Stimulated activated naive CD8-positive, alpha-beta T cell treated with anti-CD3 and anti-CD28 coated beads, Interleukin-15, Interleukin-2, amounts not matched to agents 100 ng/mL and 50 ng/mL, for 24 hours (primary cell): Measurements from ENCODE around the gene S100A7A.

Source experiments
- H3K27ac Mint-ChIP-seq: one replicate; pipeline ENCODE4 v1.8.0; 2021; ENCODE audit warnings: mild to moderate bottlenecking, mixed read lengths
- H3K27me3 Mint-ChIP-seq: one replicate; pipeline ENCODE4 v1.8.0; 2021; ENCODE audit warnings: mixed read lengths
- H3K36me3 Mint-ChIP-seq: one replicate; pipeline ENCODE4 v1.8.0; 2021; ENCODE audit warnings: low read depth, mixed read lengths
- H3K4me1 Mint-ChIP-seq: one replicate; pipeline ENCODE4 v1.8.0; 2021; ENCODE audit warnings: low read depth, mixed read lengths
- H3K4me3 Mint-ChIP-seq: one replicate; pipeline ENCODE4 v1.8.0; 2021; ENCODE audit warnings: mild to moderate bottlenecking, mixed read lengths
- H3K9me3 Mint-ChIP-seq: one replicate; pipeline ENCODE4 v1.8.0; 2021; ENCODE audit warnings: mixed read lengths

The S100A7A gene

GRCh38 chr1:153415850-153416570 is at the start of gene S100A7A:
S100A7A (plus strand) TSS chr1:153416520; CDS start chr1:153418083, 1,563 bp downstream.
- peaks cover 18% of the 10 kb centered on the region for H3K27me3 Mint-ChIP-seq
- H3K36me3 Mint-ChIP-seq, result no peaks in the 10 kb centered on the region
- no peaks in the 10 kb centered on the region for H3K4me1 Mint-ChIP-seq
- H3K4me3 Mint-ChIP-seq, result no peak within 1 kb of the TSS
- no peak within 1 kb of the TSS for H3K27ac Mint-ChIP-seq
- peaks cover 6% of the 10 kb centered on the region for H3K9me3 Mint-ChIP-seq

GRCh38 chr1:153367090-153367489 is 49.2 kb upstream of the S100A7A start:
- H3K9me3 Mint-ChIP-seq, result no peaks in the 10 kb centered on the region
- no peaks in the 10 kb centered on the region for H3K4me1 Mint-ChIP-seq
- no peak overlapping the region for H3K27ac Mint-ChIP-seq
- H3K4me3 Mint-ChIP-seq, result no peak overlapping the region
- peaks cover 5% of the 10 kb centered on the region for H3K27me3 Mint-ChIP-seq
- no peaks in the 10 kb centered on the region for H3K36me3 Mint-ChIP-seq

- H3K36me3 Mint-ChIP-seq, result no peaks in the 10 kb centered on the region
Observed at GRCh38 chr1:153368495-153368894, 47.8 kb upstream of the S100A7A start.

GRCh38 chr1:153370146-153370545 is 46.2 kb upstream of the S100A7A start:
- Mint-ChIP-seq H3K9me3 (no peaks in the 10 kb centered on the region), H3K36me3 (no peaks in the 10 kb centered on the region), H3K4me1 (no peaks in the 10 kb centered on the region), H3K27ac (no peak overlapping the region), H3K27me3 (peaks cover 5% of the 10 kb centered on the region), H3K4me3 (no peak overlapping the region)

More at GRCh38 chr1:153368495-153368894, 47.8 kb upstream of the S100A7A start:
- Mint-ChIP-seq H3K27me3 (peaks cover 5% of the 10 kb centered on the region), H3K4me1 (no peaks in the 10 kb centered on the region), H3K27ac (no peak overlapping the region), H3K9me3 (no peaks in the 10 kb centered on the region), H3K4me3 (no peak overlapping the region)

GRCh38 chr1:153371231-153371630 is 45.1 kb upstream of the S100A7A start:
- Mint-ChIP-seq H3K36me3 (no peaks in the 10 kb centered on the region), H3K9me3 (no peaks in the 10 kb centered on the region), H3K4me3 (no peak overlapping the region), H3K4me1 (no peaks in the 10 kb centered on the region), H3K27ac (no peak overlapping the region), H3K27me3 (peaks cover 14% of the 10 kb centered on the region)

GRCh38 chr1:153372571-153372970 is 43.7 kb upstream of the S100A7A start:
- Mint-ChIP-seq H3K4me1 (no peaks in the 10 kb centered on the region), H3K9me3 (no peaks in the 10 kb centered on the region), H3K36me3 (no peaks in the 10 kb centered on the region), H3K4me3 (no peak overlapping the region), H3K27me3 (peaks cover 25% of the 10 kb centered on the region), H3K27ac (no peak overlapping the region)

- no peaks in the 10 kb centered on the region for H3K9me3 Mint-ChIP-seq
- H3K4me1 Mint-ChIP-seq, result no peaks in the 10 kb centered on the region
- no peaks in the 10 kb centered on the region for H3K36me3 Mint-ChIP-seq
- peaks cover 34% of the 10 kb centered on the region for H3K27me3 Mint-ChIP-seq
- H3K4me3 Mint-ChIP-seq, result no peak overlapping the region
- H3K27ac Mint-ChIP-seq, result no peak overlapping the region
Observed at GRCh38 chr1:153374071-153374470, 42.2 kb upstream of the S100A7A start.

- Mint-ChIP-seq H3K27ac (no peak within 1 kb of the TSS), H3K4me3 (no peak within 1 kb of the TSS), H3K36me3 (no peaks in the 10 kb centered on the region), H3K9me3 (no peaks in the 10 kb centered on the region), H3K4me1 (no peaks in the 10 kb centered on the region), H3K27me3 (peaks cover 34% of the 10 kb centered on the region)
Observed at GRCh38 chr1:153375511-153375910, 40.8 kb upstream of the S100A7A start, which contains the start of gene S100A12. S100A12 (minus strand) TSS chr1:153375621; CDS start chr1:153374592, 1,029 bp downstream.

GRCh38 chr1:153379591-153379990 is 36.7 kb upstream of the S100A7A start:
- H3K9me3 Mint-ChIP-seq, result peaks cover 13% of the 10 kb centered on the region
- peaks cover 47% of the 10 kb centered on the region for H3K27me3 Mint-ChIP-seq
- no peak overlapping the region for H3K27ac Mint-ChIP-seq
- no peak overlapping the region for H3K4me3 Mint-ChIP-seq
- H3K36me3 Mint-ChIP-seq, result no peaks in the 10 kb centered on the region
- H3K4me1 Mint-ChIP-seq, result no peaks in the 10 kb centered on the region

- no peak overlapping the region for H3K27ac Mint-ChIP-seq
- no peak overlapping the region for H3K4me3 Mint-ChIP-seq
- peaks cover 13% of the 10 kb centered on the region for H3K9me3 Mint-ChIP-seq
- H3K4me1 Mint-ChIP-seq, result no peaks in the 10 kb centered on the region
- peaks cover 41% of the 10 kb centered on the region for H3K27me3 Mint-ChIP-seq
- no peaks in the 10 kb centered on the region for H3K36me3 Mint-ChIP-seq
Observed at GRCh38 chr1:153380711-153381110, 35.6 kb upstream of the S100A7A start.

GRCh38 chr1:153384958-153385580 is 31.3 kb upstream of the S100A7A start:
- H3K4me3 Mint-ChIP-seq, result no peak overlapping the region
- peaks cover 25% of the 10 kb centered on the region for H3K27me3 Mint-ChIP-seq
- no peak overlapping the region for H3K27ac Mint-ChIP-seq
- no peaks in the 10 kb centered on the region for H3K4me1 Mint-ChIP-seq
- peaks cover 13% of the 10 kb centered on the region for H3K9me3 Mint-ChIP-seq
- no peaks in the 10 kb centered on the region for H3K36me3 Mint-ChIP-seq

GRCh38 chr1:153386500-153386901 is 29.8 kb upstream of the S100A7A start:
- H3K36me3 Mint-ChIP-seq, result no peaks in the 10 kb centered on the region
- H3K27ac Mint-ChIP-seq, result peak overlapping the region; percentile 42
- H3K27me3 Mint-ChIP-seq, result peaks cover 22% of the 10 kb centered on the region
- no peaks in the 10 kb centered on the region for H3K4me1 Mint-ChIP-seq
- no peak overlapping the region for H3K4me3 Mint-ChIP-seq
- peaks cover 7% of the 10 kb centered on the region for H3K9me3 Mint-ChIP-seq

- H3K27me3 Mint-ChIP-seq, result peaks cover 18% of the 10 kb centered on the region
- no peak overlapping the region for H3K27ac Mint-ChIP-seq
- H3K36me3 Mint-ChIP-seq, result no peaks in the 10 kb centered on the region
- H3K4me1 Mint-ChIP-seq, result no peaks in the 10 kb centered on the region
- no peak overlapping the region for H3K4me3 Mint-ChIP-seq
- peaks cover 2% of the 10 kb centered on the region for H3K9me3 Mint-ChIP-seq
Observed at GRCh38 chr1:153387001-153387400, 29.3 kb upstream of the S100A7A start.

GRCh38 chr1:153387785-153388184 is 28.5 kb upstream of the S100A7A start:
- H3K9me3 Mint-ChIP-seq, result no peaks in the 10 kb centered on the region
- no peak overlapping the region for H3K4me3 Mint-ChIP-seq
- no peak overlapping the region for H3K27ac Mint-ChIP-seq
- H3K4me1 Mint-ChIP-seq, result no peaks in the 10 kb centered on the region
- peaks cover 16% of the 10 kb centered on the region for H3K27me3 Mint-ChIP-seq
- no peaks in the 10 kb centered on the region for H3K36me3 Mint-ChIP-seq

GRCh38 chr1:153389401-153389800 is 26.9 kb upstream of the S100A7A start:
- no peaks in the 10 kb centered on the region for H3K36me3 Mint-ChIP-seq
- H3K4me1 Mint-ChIP-seq, result no peaks in the 10 kb centered on the region
- H3K27ac Mint-ChIP-seq, result no peak overlapping the region
- H3K9me3 Mint-ChIP-seq, result no peaks in the 10 kb centered on the region
- peaks cover 14% of the 10 kb centered on the region for H3K27me3 Mint-ChIP-seq
- no peak overlapping the region for H3K4me3 Mint-ChIP-seq
